ENCODE results near the gene TNK2. TPM values are rescaled to one million over a fixed set of nuclear protein-coding genes. Genes with fewer than 3 reads are reported as not detected.

Gene TNK2
- total and polyA plus RNA-seq, 2 of the 8 experiments (the other 6 are each of a cell fraction or from before 2014, with no cell fraction given), result 10.4 to 33.9 TPM

DNA sequence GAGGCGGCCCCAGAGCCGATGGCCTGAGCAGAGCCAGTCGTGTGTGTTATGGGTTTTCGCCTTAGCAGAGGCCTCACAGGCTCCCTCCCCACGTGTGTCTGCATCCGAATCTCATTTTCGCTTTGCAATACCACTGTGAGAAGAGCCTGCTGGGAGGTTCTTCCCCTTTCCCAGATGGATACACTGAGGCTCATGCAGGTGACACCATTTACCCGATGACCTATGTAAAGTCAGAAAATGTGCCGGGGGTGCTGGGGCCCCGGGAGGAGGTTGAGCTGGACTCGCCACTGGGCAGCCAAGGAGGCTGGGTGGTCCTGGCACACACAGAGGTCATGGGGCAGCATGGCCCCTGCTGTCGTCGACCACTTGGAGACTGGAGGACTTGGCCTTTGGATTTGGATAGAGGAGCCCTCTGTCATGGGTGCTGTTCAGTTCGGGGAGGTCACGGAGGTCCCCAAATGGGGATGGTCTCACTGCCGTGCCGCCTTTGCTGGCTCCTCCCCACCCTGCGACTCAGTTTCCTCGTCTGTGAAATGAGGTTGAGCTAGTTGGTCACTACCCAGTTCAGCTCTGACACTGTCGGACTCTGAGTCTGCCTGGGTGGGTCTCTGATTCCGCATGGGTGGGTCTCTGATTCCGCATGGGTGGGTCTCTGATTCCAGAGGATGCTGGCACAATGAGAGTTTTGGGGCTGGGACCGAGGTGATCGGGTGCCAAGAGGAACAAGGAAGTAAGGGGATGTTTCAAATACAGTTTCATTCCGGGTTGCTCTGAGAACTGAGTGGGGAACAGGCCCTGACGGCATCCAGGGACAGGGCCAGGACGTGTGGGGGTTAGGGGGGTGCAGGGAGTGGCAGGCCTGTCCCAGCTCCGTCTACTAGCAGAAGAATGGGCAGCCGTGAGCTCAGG lies 73.4 kb downstream of the TNK2 start (continued):
- TF ChIP-seq, protein P1, sequence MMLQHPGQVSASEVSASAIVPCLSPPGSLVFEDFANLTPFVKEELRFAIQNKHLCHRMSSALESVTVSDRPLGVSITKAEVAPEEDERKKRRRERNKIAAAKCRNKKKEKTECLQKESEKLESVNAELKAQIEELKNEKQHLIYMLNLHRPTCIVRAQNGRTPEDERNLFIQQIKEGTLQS (IDR thresholded peaks at IDR 0.05; ENCODE audit: insufficient read depth, low read depth, low read length), result no peak
- TF ChIP-seq, protein P2, sequence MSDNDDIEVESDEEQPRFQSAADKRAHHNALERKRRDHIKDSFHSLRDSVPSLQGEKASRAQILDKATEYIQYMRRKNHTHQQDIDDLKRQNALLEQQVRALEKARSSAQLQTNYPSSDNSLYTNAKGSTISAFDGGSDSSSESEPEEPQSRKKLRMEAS (IDR thresholded peaks at IDR 0.05), result no peak
- TF ChIP-seq FOSL1 (IDR thresholded peaks at IDR 0.05; ENCODE audit: insufficient read depth, low read depth, low read length), result no peak
- TF ChIP-seq BRCA1 (IDR thresholded peaks at IDR 0.05; ENCODE audit: low read depth, low read length), result no peak
